ENCODE measurements around the gene PANK1.

PANK1 gene

GRCh38 chr10:89534826-89535166, 110.2 kb downstream of the PANK1 start:
- no peak for DNase-seq (ENCODE audit: low read depth in 3 of 3)
